ENCODE measurements around the gene FOXRED1.

The FOXRED1 gene

GRCh38 chr11:126317756-126318573 is 49.0 kb downstream of the FOXRED1 start:
- no peak overlapping the region for H3K4me3 ChIP-seq (ENCODE audit: low read depth, low read length)
- DNase-seq (ENCODE audit: low read depth): peak; percentile 52
- no peak for TF ChIP-seq CTCF (IDR thresholded peaks at IDR 0.05; ENCODE audit: insufficient read depth, low read depth, low read length, missing control alignments)

- H3K4me3 ChIP-seq (ENCODE audit: low read depth, low read length): no peak overlapping the region
- peak; percentile 74 for DNase-seq (ENCODE audit: low read depth)
- no peak for TF ChIP-seq CTCF (IDR thresholded peaks at IDR 0.05; ENCODE audit: insufficient read depth, low read depth, low read length, missing control alignments)
Observed at GRCh38 chr11:126318574-126319373, 49.8 kb downstream of the FOXRED1 start.

- no peak for TF ChIP-seq CTCF (IDR thresholded peaks at IDR 0.05; ENCODE audit: insufficient read depth, low read depth, low read length, missing control alignments)
- no peak for DNase-seq (ENCODE audit: low read depth)
- no peak overlapping the region for H3K4me3 ChIP-seq (ENCODE audit: low read depth, low read length)
Observed at GRCh38 chr11:126319374-126319740, 50.4 kb downstream of the FOXRED1 start.

- TF ChIP-seq CTCF (IDR thresholded peaks at IDR 0.05; ENCODE audit: insufficient read depth, low read depth, low read length, missing control alignments): no peak
- H3K4me3 ChIP-seq (ENCODE audit: low read depth, low read length): no peak overlapping the region
Observed at GRCh38 chr11:126322996-126323395, 54.0 kb downstream of the FOXRED1 start.

DNA sequence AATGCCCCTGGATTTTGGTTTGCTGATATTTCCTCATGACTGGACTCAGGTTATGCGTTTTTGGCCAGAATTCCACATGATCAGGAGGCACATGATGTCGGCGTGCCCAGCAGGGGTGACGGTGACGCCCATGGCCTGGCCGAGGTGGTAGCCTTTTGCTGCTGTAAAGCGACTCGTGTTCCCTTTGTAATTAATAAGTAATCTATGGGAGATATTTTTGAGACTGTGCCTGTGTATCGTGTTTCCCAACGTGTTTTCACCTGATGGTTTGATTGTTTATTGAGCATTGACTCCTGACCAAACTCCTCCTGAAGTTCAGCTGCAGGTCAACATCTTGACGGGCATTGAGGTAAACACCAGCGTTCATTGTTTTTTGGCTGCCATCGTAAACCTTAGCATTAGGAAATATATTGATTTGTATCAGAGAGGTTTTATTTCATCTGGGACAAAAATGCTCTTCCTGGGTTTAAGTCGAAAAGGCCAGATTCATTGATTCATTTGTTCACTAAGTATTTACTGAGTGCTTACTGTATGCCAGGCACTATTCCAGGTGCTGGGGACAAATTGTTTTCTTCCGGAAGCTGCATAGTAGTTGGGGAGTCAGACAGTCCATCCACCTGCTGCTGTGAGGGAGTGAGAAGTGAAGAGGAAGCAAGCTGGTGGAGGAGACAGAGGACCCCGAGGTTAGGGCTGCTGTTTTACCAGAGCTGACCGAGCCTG is 58.5 kb downstream of the FOXRED1 start:
- no peak for DNase-seq (ENCODE audit: low read depth)
- H3K4me3 ChIP-seq (ENCODE audit: low read depth, low read length): no peak overlapping the region

More at GRCh38 chr11:126322996-126323395, 54.0 kb downstream of the FOXRED1 start:
- no peak for DNase-seq (ENCODE audit: low read depth)

More for the DNA sequence above, 58.5 kb downstream of the FOXRED1 start:
- TF ChIP-seq CTCF (IDR thresholded peaks at IDR 0.05; ENCODE audit: insufficient read depth, low read depth, low read length, missing control alignments): no peak

All from GM12865 (cell line).